Measurements from ENCODE around the gene FRAT1.

Gene FRAT1

GRCh38 chr10:97307866-97308780 lies 10.9 kb upstream of the FRAT1 start:
- DNase-seq (ENCODE audit: extremely low read depth in 1 of 2, low read depth in 1 of 2), result no peak

- no peak for DNase-seq (ENCODE audit: extremely low read depth in 1 of 2, low read depth in 1 of 2)
These were observed 7.9 kb upstream of the FRAT1 start for GRCh38 chr10:97311111-97311626.

DNA sequence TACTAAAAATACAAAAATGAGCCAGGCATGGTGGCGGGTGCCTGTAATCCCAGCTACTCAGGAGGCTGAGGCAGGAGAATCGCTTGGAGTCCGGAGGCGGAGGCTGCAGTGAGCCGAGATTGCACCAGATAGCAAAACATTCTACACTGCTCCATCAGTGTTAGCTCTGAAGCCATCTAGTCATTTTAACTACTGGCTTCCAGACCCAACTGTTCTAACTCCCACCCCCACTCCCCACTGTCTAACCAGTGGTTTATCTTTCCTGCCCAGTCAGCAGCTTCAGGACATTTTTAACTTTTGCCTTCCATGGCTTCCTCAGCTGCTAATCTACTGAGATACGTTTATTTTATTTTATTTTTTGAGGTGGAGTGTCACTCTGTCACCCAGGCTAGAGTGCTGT lies 6.2 kb upstream of the FRAT1 start:
- DNase-seq (ENCODE audit: extremely low read depth in 1 of 2, low read depth in 1 of 2), result no peak

DNA sequence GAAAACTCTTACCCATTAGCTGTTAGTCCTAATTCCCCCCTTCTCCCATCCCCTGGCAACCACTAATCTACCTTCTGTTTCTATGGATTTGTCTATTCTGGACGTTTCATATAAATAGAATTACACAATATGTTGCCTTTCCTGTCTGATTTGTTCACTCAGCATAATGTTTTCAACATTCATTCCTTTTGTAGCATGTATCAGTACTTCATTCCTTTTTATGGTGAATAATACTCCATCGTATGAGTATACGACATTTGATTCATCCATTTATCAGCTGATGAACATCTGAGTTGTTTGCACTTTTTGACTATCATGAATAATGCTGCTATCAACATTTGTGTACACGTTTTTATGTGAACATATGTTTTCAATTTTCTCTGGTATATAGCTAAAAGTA lies 4.4 kb upstream of the FRAT1 start:
- no peak for DNase-seq (ENCODE audit: extremely low read depth in 1 of 2, low read depth in 1 of 2)

- DNase-seq (ENCODE audit: extremely low read depth in 1 of 2, low read depth in 1 of 2), result peak in 1 of 2 donors; percentile 55
These were observed 804 bp downstream of the FRAT1 start for GRCh38 chr10:97319671-97320479.

DNA sequence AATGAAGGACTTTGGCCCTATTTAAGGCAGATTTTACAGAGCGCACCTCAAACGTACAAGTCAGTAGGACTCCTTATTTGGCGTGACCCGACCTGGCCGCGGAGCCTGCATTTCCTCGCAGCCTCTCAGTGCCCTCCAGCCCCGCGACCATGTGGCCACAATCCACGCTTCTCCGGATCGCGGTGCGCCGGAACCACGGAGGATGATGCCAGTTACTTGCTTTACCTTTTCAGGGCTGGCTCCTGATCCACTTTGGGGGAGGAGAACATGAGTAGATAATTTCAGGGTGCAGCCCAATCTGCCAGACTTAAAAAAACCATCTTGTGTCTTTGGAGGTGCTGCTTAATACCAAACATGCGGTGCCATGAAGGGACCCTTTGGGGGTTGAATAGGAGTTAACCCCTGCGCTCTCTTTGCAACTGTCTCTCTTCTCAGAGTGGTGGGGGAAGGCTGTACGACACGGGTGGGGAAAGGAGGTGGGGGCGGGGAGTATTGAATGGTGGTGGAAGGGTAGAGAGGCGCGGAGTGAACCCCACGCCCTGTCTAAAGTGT lies 1.5 kb downstream of the FRAT1 start:
- DNase-seq (ENCODE audit: extremely low read depth in 1 of 2, low read depth in 1 of 2), result no peak

GRCh38 chr10:97321032-97321803 lies 2.1 kb downstream of the FRAT1 start:
- DNase-seq (ENCODE audit: extremely low read depth in 1 of 2, low read depth in 1 of 2), result no peak

- DNase-seq (ENCODE audit: extremely low read depth in 1 of 2, low read depth in 1 of 2), result no peak
These were observed 2.7 kb downstream of the FRAT1 start for GRCh38 chr10:97321804-97322190.

DNA sequence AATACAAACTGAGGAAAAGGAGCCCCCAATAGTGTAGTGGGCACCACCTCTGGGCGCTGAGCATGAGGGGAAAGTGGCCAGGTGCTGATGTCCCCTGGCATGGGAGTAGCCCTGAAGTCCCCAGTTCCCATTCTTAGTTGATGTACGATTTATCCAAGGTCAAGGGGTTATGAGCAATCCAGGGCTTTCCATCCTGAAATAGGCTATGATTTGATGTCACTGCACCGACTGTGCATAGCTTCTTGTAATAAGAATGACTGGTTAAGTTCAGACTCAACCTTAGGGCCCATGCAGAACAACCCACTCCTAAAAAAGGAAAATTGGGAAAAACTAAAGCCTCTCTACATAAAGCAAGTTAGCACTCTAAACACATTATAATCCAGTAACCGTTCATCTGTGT lies 4.4 kb downstream of the FRAT1 start:
- no peak for DNase-seq (ENCODE audit: extremely low read depth in 1 of 2, low read depth in 1 of 2)

DNA sequence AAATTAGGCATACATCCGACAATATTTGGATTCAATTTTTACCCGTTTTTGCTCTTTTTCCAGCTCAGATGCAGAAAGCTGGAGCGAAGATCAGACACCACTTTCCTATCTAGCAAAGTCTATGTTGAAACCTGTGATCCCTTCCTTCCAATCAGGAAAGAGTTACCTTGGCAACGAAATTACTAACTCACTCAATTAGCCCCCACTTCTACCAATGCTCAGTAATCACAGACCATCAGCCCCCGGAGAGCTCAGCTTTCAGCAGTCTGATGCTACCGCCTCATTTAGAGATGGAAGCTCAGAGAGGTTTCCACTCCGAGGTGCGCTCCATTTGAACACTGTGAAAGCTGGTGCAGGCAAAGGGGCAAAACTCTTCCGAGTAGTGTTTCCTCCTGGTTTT lies 6.7 kb downstream of the FRAT1 start:
- DNase-seq (ENCODE audit: extremely low read depth in 1 of 2, low read depth in 1 of 2), result no peak

- DNase-seq (ENCODE audit: extremely low read depth in 1 of 2, low read depth in 1 of 2), result no peak
These were observed 8.6 kb downstream of the FRAT1 start for GRCh38 chr10:97327348-97328294.

GRCh38 chr10:97328646-97329453 lies 9.8 kb downstream of the FRAT1 start:
- no peak for DNase-seq (ENCODE audit: extremely low read depth in 1 of 2, low read depth in 1 of 2)

DNA sequence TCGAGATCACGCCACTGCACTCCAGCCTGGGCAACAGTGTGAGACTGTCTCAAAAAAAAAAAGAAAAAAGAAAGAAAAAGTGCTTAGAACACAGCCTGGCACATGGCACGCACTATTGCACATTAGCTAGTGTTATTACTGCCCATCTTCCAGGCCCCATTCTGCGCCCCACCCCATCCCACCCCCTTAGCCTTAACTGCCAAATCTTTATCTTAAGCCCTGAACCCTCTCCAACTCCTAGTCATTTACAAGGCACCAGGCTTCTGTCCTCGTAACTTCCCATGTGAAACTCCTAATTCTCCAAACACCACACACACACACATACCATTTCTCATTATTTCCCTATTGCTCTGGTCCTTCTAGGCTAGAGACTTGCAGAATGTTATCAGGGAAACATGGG lies 10.7 kb downstream of the FRAT1 start:
- no peak for DNase-seq (ENCODE audit: extremely low read depth in 1 of 2, low read depth in 1 of 2)

GRCh38 chr10:97331153-97331703 lies 12.2 kb downstream of the FRAT1 start:
- DNase-seq (ENCODE audit: extremely low read depth in 1 of 2, low read depth in 1 of 2), result no peak

DNA sequence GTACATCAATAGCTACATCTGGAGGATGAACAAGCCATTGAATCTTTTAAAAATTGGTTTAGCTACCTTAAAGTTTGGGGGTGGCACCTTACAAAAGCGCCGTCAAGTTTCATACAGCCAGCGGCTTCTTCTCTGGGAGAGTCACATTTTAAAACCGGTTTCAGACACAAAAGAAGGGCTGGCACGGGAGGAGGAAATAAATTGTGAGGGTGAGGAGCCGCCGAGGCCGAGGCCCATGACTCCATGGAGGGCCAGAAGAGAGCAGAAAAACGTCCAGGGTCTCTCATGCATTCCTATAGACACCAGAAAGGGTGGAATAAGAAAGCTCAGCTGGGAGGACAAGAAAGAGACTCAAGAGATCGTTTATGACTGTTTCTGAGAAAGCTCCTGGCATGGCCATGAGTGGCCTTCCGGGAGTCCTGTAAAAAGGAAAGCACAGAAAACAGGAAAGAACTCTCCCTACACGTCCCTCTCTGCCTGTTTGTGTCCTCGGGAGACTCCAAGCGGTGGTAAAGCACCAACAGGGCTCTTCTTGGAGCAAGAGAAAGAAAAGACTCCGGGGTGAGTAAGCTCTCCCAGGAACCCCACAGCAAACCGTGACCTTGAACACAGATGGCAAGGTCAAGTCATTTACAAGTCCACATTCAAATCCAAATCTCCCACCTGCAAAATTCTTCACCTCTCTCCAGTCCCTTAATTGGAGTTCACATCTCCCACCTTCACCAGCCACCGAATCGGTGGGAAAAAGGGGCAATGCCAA lies 13.7 kb downstream of the FRAT1 start:
- DNase-seq (ENCODE audit: extremely low read depth in 1 of 2, low read depth in 1 of 2), result no peak

GRCh38 chr10:97333351-97333600 lies 14.2 kb downstream of the FRAT1 start:
- no peak for DNase-seq (ENCODE audit: extremely low read depth in 1 of 2, low read depth in 1 of 2)

- no peak for DNase-seq (ENCODE audit: extremely low read depth in 1 of 2, low read depth in 1 of 2)
These were observed 14.7 kb downstream of the FRAT1 start for GRCh38 chr10:97333601-97334369.
